ENCODE data around the gene SERTAD1. TPM values are rescaled to one million over a fixed set of nuclear protein-coding genes. Genes with fewer than 3 reads are reported as not detected.

SERTAD1 gene
- total and polyA plus RNA-seq, 2 of the 8 experiments (the other 6 are each of a cell fraction or from before 2014, with no cell fraction given) = 5.4 to 6.6 TPM

DNA sequence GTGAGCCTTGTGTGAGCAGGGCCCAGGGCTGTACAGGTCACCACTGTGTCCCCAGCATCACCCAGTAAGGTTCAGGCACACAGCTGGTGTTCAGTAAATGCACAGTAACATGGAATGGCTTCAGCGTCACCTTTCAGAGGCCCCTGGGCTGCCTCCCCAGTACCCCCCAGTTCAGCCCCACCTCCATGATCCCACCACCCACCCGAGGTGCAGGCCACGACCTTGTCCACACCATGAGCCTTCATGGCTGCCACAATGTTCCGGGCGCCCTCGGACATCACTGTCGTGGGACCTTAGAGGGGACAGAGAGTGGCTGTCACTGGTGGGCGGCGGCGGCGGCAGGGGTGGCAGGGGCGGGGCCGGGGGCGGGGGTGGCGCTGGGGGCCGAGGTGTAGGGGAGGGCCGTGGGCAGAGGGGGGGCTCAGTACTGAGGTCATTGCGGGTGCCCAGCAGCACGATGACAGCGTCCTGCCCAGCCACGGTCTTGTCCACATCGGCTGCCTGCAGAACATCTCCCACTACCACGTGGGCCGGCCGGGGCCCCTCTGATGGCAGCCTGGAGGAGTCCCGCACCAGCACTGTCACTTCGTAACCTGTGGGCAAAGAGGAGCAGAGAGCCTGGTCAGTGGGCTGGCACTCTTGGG lies 32.3 kb upstream of the SERTAD1 start:
- DNase-seq (ENCODE audit: low read depth in 1 of 2, low spot score in 2 of 2) = no peak
- H2AFZ ChIP-seq (ENCODE audit: low read length) = no peak overlapping the region
- no peaks in the 10 kb centered on the region for H3K79me2 ChIP-seq (ENCODE audit: control insufficient read depth in 1 of 2, insufficient read depth in 2 of 2, low read length in 2 of 2)
- H4K8ac ChIP-seq (ENCODE audit: extremely low read depth, insufficient read depth, low read length) = no peak overlapping the region
- H4K91ac ChIP-seq (replicated peaks; ENCODE audit: insufficient read length, low read length) = no peak overlapping the region
- H3K4me1 ChIP-seq (replicated peaks in 1 of 4; ENCODE audit: control insufficient read depth in 3 of 4, insufficient read depth in 4 of 4, low read length in 3 of 4) = no peaks in the 10 kb centered on the region
- peaks cover 0 to 1% of the 10 kb centered on the region in 2 experiments for H4K20me1 ChIP-seq (replicated peaks in 1 of 2; ENCODE audit: control insufficient read depth in 1 of 2, insufficient read depth in 2 of 2, low read length in 2 of 2)
- ChIA-PET POLR2A (ENCODE audit: partially characterized antibody) (interaction anchor here (0.6 to 3.9 kb wide), 2 partner anchors 15 to 282 kb away, joined by 3 to 15 read pairs; partner anchors contain the start of gene SERTAD3), CTCF (ENCODE audit: partially characterized antibody) (interaction anchor here (0.8 kb wide), 1 partner anchor 47 kb away, joined by 3 read pairs; no protein-coding TSS in a partner anchor)
- H3K27me3 ChIP-seq (replicated peaks in 1 of 4; ENCODE audit: control insufficient read depth in 3 of 4, extremely low read depth in 1 of 4, insufficient read depth in 3 of 4, low read length in 3 of 4) = no peaks in the 10 kb centered on the region; a peak in 1 of 7 replicates
- no peaks in the 10 kb centered on the region for H3K79me1 ChIP-seq (ENCODE audit: low read depth, low read length)
- H3K4ac ChIP-seq (replicated peaks; ENCODE audit: insufficient read length, low read depth, low read length) = no peak overlapping the region
- no peak overlapping the region for H3K27ac ChIP-seq (ENCODE audit: low read depth, low read length)
- no peaks in the 10 kb centered on the region for H3K9me3 ChIP-seq (ENCODE audit: insufficient read depth in 2 of 2, low read depth in 1 of 2, low read length in 1 of 2)
- H2BK5ac ChIP-seq (ENCODE audit: low read depth, low read length) = no peak overlapping the region
- H3K23me2 ChIP-seq (ENCODE audit: low read depth, low read length) = no peaks in the 10 kb centered on the region
- no peak overlapping the region for H2BK12ac ChIP-seq (ENCODE audit: low read depth, low read length)
- H3K9ac ChIP-seq (replicated peaks in 1 of 4; ENCODE audit: extremely low read depth in 1 of 4, low read depth in 3 of 4, low read length in 3 of 4) = no peak overlapping the region
- H2BK15ac ChIP-seq (ENCODE audit: low read length) = no peak overlapping the region
- no peak overlapping the region for H3K56ac ChIP-seq (replicated peaks; ENCODE audit: insufficient read length, low read depth, low read length)
- no peak for FAIRE-seq
- no peak overlapping the region for H3K23ac ChIP-seq (ENCODE audit: insufficient read length)
- H2AK5ac ChIP-seq (ENCODE audit: low read depth, low read length) = no peak overlapping the region
- no peak overlapping the region for H3K14ac ChIP-seq (ENCODE audit: insufficient read length)
- H3K4me3 ChIP-seq (ENCODE audit: extremely low read depth in 1 of 4, insufficient read depth in 2 of 4, low read depth in 3 of 4, low read length in 4 of 4) = no peak overlapping the region
- no peak overlapping the region for H2BK120ac ChIP-seq (replicated peaks; ENCODE audit: low read depth, low read length)
- H4K5ac ChIP-seq (ENCODE audit: insufficient read length, low read depth, low read length) = no peak overlapping the region
- 91% methylated on average over 12 of the region's 27 CpGs; no CpG with 5 or more reads in 1 of the 2 experiments for WGBS, 2 experiments (ENCODE audit: extremely low coverage in 1 of 2, insufficient coverage in 1 of 2, insufficient read length in 1 of 2, insufficient replicate concordance in 2 of 2, low coverage in 1 of 2, low lambda C conversion rate in 2 of 2, missing lambda C conversion rate in 1 of 2)
- H2BK20ac ChIP-seq (ENCODE audit: low read length) = no peak overlapping the region
- no peak overlapping the region for H3K18ac ChIP-seq (ENCODE audit: extremely low read depth, low read length)
- no peaks in the 10 kb centered on the region for H3K36me3 ChIP-seq (ENCODE audit: control insufficient read depth in 2 of 4, insufficient read depth in 4 of 4, low read length in 3 of 4)
- no peak overlapping the region for H3K4me2 ChIP-seq (ENCODE audit: insufficient read depth in 1 of 2, low read depth in 2 of 2, low read length in 2 of 2)
- TF ChIP-seq CREB1 (IDR thresholded peaks at IDR 0.05) = no peak
